IMR-90 (cell line): ENCODE data around the gene ZFYVE21. TPM values are rescaled to one million over a fixed set of nuclear protein-coding genes. Genes with fewer than 3 reads are reported as not detected.

Experiments used
- ATAC-seq: fragments of 200-7000 bp; cut with Tn5 transposase; 2 replicates; pipeline ENCODE4 v1.9.1; 2020; ENCODE audit warnings: low read depth, mild to moderate bottlenecking, moderate library complexity
- BruUV-seq: library from RNA; stranded (reverse); fragments of 400-500 nt; replicated peaks from 2 replicates; lab custom pipeline; 2021; lab: Mats Ljungman, UMichigan
- CTCF ChIA-PET: fragments of 300-600 bp; formaldehyde crosslinking; extraction: SDS; loops from one replicate; lab custom pipeline; 2021; ENCODE audit warnings: antibody characterized with exemption; lab: Yijun Ruan, JAX
- POLR2A ChIA-PET: fragments of 300-600 bp; sonication (Branson Sonifier 250); formaldehyde crosslinking; loops from one replicate; lab custom pipeline; 2022; ENCODE audit warnings: antibody characterized with exemption; ENCODE audit not compliant: unreplicated experiment; lab: Charles Lee
- DNase-seq: peaks from one replicate; pipeline ENCODE4 v3.0.0; 2013
- H2AFZ ChIP-seq: replicated peaks from 2 replicates; pipeline ENCODE3; 2013; ENCODE audit warnings: low read length, mild to moderate bottlenecking; ENCODE audit not compliant: poor library complexity
- H2AK5ac ChIP-seq: 2 replicates; pipeline ENCODE4 v1.6.1; 2013; ENCODE audit warnings: low read depth, low read length, inconsistent platforms
- H2AK9ac ChIP-seq: replicated peaks from 2 replicates; pipeline ENCODE3; 2013; ENCODE audit warnings: mild to moderate bottlenecking, low read depth, low read length, moderate library complexity; ENCODE audit not compliant: poor library complexity
- H2BK120ac ChIP-seq: 2 replicates; pipeline ENCODE4 v1.6.1; 2013; ENCODE audit warnings: low read depth, low read length, inconsistent platforms
- H2BK15ac ChIP-seq: 3 replicates; pipeline ENCODE4 v1.6.1; 2013; ENCODE audit warnings: low read depth, low read length, inconsistent platforms
- H2BK20ac ChIP-seq: 2 replicates; pipeline ENCODE4 v1.6.1; 2013; ENCODE audit warnings: low read depth, mild to moderate bottlenecking, inconsistent platforms, low read length, moderate library complexity
- H2BK5ac ChIP-seq: 2 replicates; pipeline ENCODE4 v1.6.1; 2013; ENCODE audit warnings: mild to moderate bottlenecking, low read depth, low read length, inconsistent platforms; ENCODE audit not compliant: poor library complexity, severe bottlenecking
- H3K14ac ChIP-seq: replicated peaks from 2 replicates; pipeline ENCODE4 v1.6.1; 2013; ENCODE audit warnings: low read depth, low read length, inconsistent platforms
- H3K18ac ChIP-seq: 2 replicates; pipeline ENCODE4 v1.6.1; 2013; ENCODE audit warnings: low read depth, low read length, control low read depth
- H3K23ac ChIP-seq: 2 replicates; pipeline ENCODE4 v1.6.1; 2013; ENCODE audit warnings: low read depth, low read length, inconsistent platforms
- H3K27ac ChIP-seq: 2 replicates; pipeline ENCODE4 v1.5.1; 2013; ENCODE audit warnings: mild to moderate bottlenecking, control low read depth, low read length; ENCODE audit not compliant: insufficient read depth
- H3K27me3 ChIP-seq: 2 replicates; pipeline ENCODE4 v1.6.1; 2013; ENCODE audit warnings: low read length; ENCODE audit not compliant: control insufficient read depth, insufficient read depth
- H3K36me3 ChIP-seq: 2 replicates; pipeline ENCODE4 v1.6.1; 2013; ENCODE audit warnings: low read length, mixed read lengths; ENCODE audit not compliant: control insufficient read depth, insufficient read depth
- H3K4ac ChIP-seq: 2 replicates; pipeline ENCODE4 v1.6.1; 2013; ENCODE audit warnings: low read depth, low read length, inconsistent platforms
- H3K4me1 ChIP-seq: 2 replicates; pipeline ENCODE4 v1.6.1; 2013; ENCODE audit warnings: low read length, mixed read lengths; ENCODE audit not compliant: control insufficient read depth, insufficient read depth
- H3K4me2 ChIP-seq: 2 replicates; pipeline ENCODE4 v1.6.1; 2013; ENCODE audit warnings: low read depth, mild to moderate bottlenecking, control low read depth, low read length, moderate library complexity
- H3K4me3 ChIP-seq: 2 replicates; pipeline ENCODE4 v1.5.1; 2013; ENCODE audit warnings: low read depth, mild to moderate bottlenecking, control low read depth, low read length, moderate library complexity; ENCODE audit not compliant: insufficient read depth
- H3K56ac ChIP-seq: 2 replicates; pipeline ENCODE4 v1.6.1; 2013; ENCODE audit warnings: low read length, inconsistent platforms; ENCODE audit not compliant: insufficient read depth; ENCODE audit errors: extremely low read depth
- H3K79me1 ChIP-seq, 2 experiments: 2 replicates each; pipeline ENCODE4 v1.6.1; 2013; ENCODE audit warnings: low read length in 2 of 2, inconsistent platforms in 1 of 2, low read depth in 1 of 2
- H3K9ac ChIP-seq: 2 replicates; pipeline ENCODE4 v1.6.1; 2013; ENCODE audit warnings: low read depth, low read length, control low read depth
- H3K9me1 ChIP-seq: 2 replicates; pipeline ENCODE4 v1.6.1; 2013; ENCODE audit warnings: low read length, inconsistent platforms; ENCODE audit not compliant: insufficient read depth
- H3K9me3 ChIP-seq: 2 replicates; pipeline ENCODE4 v1.6.1; 2013; ENCODE audit warnings: low read length; ENCODE audit not compliant: control insufficient read depth, insufficient read depth
- H4K20me1 ChIP-seq: 2 replicates; pipeline ENCODE4 v1.6.1; 2013; ENCODE audit warnings: low read length, inconsistent platforms; ENCODE audit not compliant: insufficient read depth
- H4K5ac ChIP-seq: 2 replicates; pipeline ENCODE4 v1.6.1; 2013; ENCODE audit warnings: mild to moderate bottlenecking, low read depth, low read length, control low read depth
- H4K8ac ChIP-seq, 2 experiments: 2 replicates each; pipeline ENCODE4 v1.6.1; 2013; ENCODE audit warnings: low read depth in 2 of 2, low read length in 2 of 2, control low read depth in 1 of 2, inconsistent platforms in 1 of 2
- H4K91ac ChIP-seq: 2 replicates; pipeline ENCODE4 v1.6.1; 2013; ENCODE audit warnings: low read depth, low read length, inconsistent platforms; ENCODE audit not compliant: insufficient read depth
- BHLHE40 ChIP-seq: fragments of 150-350 bp; IDR thresholded peaks from 2 replicates; pipeline ENCODE4 v1.6.1; 2016; ENCODE audit warnings: mild to moderate bottlenecking, low read depth, low read length
- CHD1 ChIP-seq: IDR thresholded peaks from 2 replicates; pipeline ENCODE4 v1.6.1; 2012; ENCODE audit warnings: low read depth, low read length, improper control_type of control experiment
- MAFK ChIP-seq: IDR thresholded peaks from 2 replicates; pipeline ENCODE4 v1.6.1; 2012; ENCODE audit warnings: low read depth, low read length, improper control_type of control experiment
- MAZ ChIP-seq: IDR thresholded peaks from 2 replicates; pipeline ENCODE4 v1.6.1; 2012; ENCODE audit warnings: low read depth, mild to moderate bottlenecking, low read length, improper control_type of control experiment, moderate library complexity, borderline replicate concordance
- MXI1 ChIP-seq: IDR thresholded peaks from 2 replicates; pipeline ENCODE4 v1.6.1; 2012; ENCODE audit warnings: low read depth, mild to moderate bottlenecking, low read length, moderate library complexity, borderline replicate concordance
- NFE2L2 ChIP-seq: fragments of 150-350 bp; IDR thresholded peaks from 2 replicates; pipeline ENCODE4 v1.6.1; 2016; ENCODE audit warnings: low read depth, mild to moderate bottlenecking, low read length
- POLR2A ChIP-seq: IDR thresholded peaks from 2 replicates; pipeline ENCODE4 v1.6.1; 2012; ENCODE audit warnings: mild to moderate bottlenecking, low read depth, low read length
- RAD21 ChIP-seq: IDR thresholded peaks from 2 replicates; pipeline ENCODE4 v1.6.1; 2012; ENCODE audit warnings: low read length, improper control_type of control experiment
- RFX5 ChIP-seq: IDR thresholded peaks from 2 replicates; pipeline ENCODE4 v1.8.0; 2012; ENCODE audit warnings: low read depth, mild to moderate bottlenecking, low read length, moderate library complexity
- WGBS, 2 experiments: methylation state at CpG; one replicate each; pipeline versions ENCODE4 v1.1.5 to v1.1.7; 2013; ENCODE audit warnings: missing lambda C conversion rate in 2 of 2; ENCODE audit not compliant: insufficient read length in 1 of 2; ENCODE audit errors: extremely low coverage in 2 of 2; 5-methylcytosine and 5-hydroxymethylcytosine counted together
- dilution Hi-C: fragments of 300-500 bp; cut with HindIII; formaldehyde crosslinking; loops from one replicate; pipeline ENCODE4 v1.14.3; 2018; ENCODE audit warnings: low sequenced_read_pairs; ENCODE audit not compliant: unreplicated experiment
- in situ Hi-C: fragments of 300-500 bp; cut with MboI; formaldehyde crosslinking; loops from 3 replicates; pipeline ENCODE4 v1.14.3; 2019; ENCODE audit warnings: low sequenced_read_pairs, inconsistent platforms, mixed read lengths
- intact Hi-C: fragments of 100-400 bp; cut with micrococcal nuclease; formaldehyde crosslinking; loops from 2 replicates; pipeline ENCODE4 v1.10.0; 2022
- polyA plus RNA-seq, 3 experiments: library from polyadenylated mRNA; depleted of rRNA; stranded (reverse); fragments of >200 nt; gene quantifications; 2 replicates each; pipeline ENCODE4 v1.2.3, GENCODE V29; 2012; ENCODE audit warnings: low replicate concordance in 1 of 3
- total RNA-seq: library from RNA; depleted of rRNA; stranded (reverse); fragments of >200 nt; gene quantifications from 2 replicates; pipeline ENCODE4 v1.2.3, GENCODE V29; 2012
- TF ChIP-seq, protein P1 (sequence below): fragments of 150-350 bp; IDR thresholded peaks from 2 replicates; pipeline ENCODE4 v1.6.1; 2017; ENCODE audit warnings: mild to moderate bottlenecking, antibody characterized with exemption, low read length, low read depth
- TF ChIP-seq, protein P2 (sequence below): conservative IDR thresholded peaks from 2 replicates; pipeline ENCODE4 v1.5.1; 2012; ENCODE audit warnings: mild to moderate bottlenecking, low read depth, low read length, improper control_type of control experiment

ZFYVE21 gene
- total and polyA plus RNA-seq, 2 of the 4 experiments (the other 2 are of a cell fraction): 41.2 to 89.2 TPM

DNA sequence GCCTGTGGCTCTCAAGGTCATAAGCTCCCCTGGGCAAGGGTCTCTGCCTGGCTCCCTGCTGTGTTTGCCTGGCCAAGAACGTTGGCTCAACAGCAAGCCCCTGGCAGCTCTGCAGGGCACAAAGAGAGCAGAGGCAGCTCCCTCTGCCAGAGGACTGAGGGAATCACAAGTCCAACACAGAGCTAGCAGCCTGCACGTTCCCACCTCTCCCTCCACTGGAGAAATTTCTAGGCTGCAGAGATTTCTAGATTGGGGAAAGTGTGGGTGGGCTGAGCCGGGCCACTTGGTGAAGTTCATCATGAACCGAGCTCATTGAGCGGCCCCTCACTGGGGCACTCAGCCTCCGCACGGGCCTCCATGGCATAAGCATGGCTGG is 19.8 kb downstream of the ZFYVE21 start:
- no peak overlapping the region for H2AK5ac ChIP-seq
- ChIA-PET POLR2A (no interaction called here), CTCF (no interaction called here)
- 83% methylated on average over 1 of the region's 7 CpGs; no CpG with 5 or more reads in 1 of the 2 experiments for WGBS, 2 experiments
- peaks cover 30% of the 10 kb centered on the region for H3K36me3 ChIP-seq
- no peak overlapping the region for H4K8ac ChIP-seq
- no peaks in the 10 kb centered on the region for H3K4me1 ChIP-seq
- H3K27me3 ChIP-seq: no peaks in the 10 kb centered on the region
- no peak overlapping the region for H3K27ac ChIP-seq
- no peak overlapping the region for H3K56ac ChIP-seq
- dilution Hi-C loops: no loop called here
- no peak overlapping the region for H3K4me3 ChIP-seq
- no peak overlapping the region for H3K23ac ChIP-seq
- no peaks in the 10 kb centered on the region for H3K9me3 ChIP-seq
- no peaks in the 10 kb centered on the region; the same call in 1 of the 2 replicates for H3K9me1 ChIP-seq
- H3K79me1 ChIP-seq: no peaks in the 10 kb centered on the region
- H2BK120ac ChIP-seq: no peak overlapping the region
- H4K91ac ChIP-seq: no peak overlapping the region
- no peak overlapping the region for H3K18ac ChIP-seq
- TF ChIP-seq MAFK (no peak), POLR2A (no peak), RFX5 (no peak), MAZ (no peak), BHLHE40 (no peak), CHD1 (no peak), NFE2L2 (no peak), MXI1 (no peak), RAD21 (no peak)
- TF ChIP-seq, protein P1, sequence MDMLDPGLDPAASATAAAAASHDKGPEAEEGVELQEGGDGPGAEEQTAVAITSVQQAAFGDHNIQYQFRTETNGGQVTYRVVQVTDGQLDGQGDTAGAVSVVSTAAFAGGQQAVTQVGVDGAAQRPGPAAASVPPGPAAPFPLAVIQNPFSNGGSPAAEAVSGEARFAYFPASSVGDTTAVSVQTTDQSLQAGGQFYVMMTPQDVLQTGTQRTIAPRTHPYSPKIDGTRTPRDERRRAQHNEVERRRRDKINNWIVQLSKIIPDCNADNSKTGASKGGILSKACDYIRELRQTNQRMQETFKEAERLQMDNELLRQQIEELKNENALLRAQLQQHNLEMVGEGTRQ: no peak
- TF ChIP-seq, protein P2, sequence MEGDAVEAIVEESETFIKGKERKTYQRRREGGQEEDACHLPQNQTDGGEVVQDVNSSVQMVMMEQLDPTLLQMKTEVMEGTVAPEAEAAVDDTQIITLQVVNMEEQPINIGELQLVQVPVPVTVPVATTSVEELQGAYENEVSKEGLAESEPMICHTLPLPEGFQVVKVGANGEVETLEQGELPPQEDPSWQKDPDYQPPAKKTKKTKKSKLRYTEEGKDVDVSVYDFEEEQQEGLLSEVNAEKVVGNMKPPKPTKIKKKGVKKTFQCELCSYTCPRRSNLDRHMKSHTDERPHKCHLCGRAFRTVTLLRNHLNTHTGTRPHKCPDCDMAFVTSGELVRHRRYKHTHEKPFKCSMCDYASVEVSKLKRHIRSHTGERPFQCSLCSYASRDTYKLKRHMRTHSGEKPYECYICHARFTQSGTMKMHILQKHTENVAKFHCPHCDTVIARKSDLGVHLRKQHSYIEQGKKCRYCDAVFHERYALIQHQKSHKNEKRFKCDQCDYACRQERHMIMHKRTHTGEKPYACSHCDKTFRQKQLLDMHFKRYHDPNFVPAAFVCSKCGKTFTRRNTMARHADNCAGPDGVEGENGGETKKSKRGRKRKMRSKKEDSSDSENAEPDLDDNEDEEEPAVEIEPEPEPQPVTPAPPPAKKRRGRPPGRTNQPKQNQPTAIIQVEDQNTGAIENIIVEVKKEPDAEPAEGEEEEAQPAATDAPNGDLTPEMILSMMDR: no peak
- no peak overlapping the region for H2BK20ac ChIP-seq
- no peak overlapping the region for H2BK15ac ChIP-seq
- ATAC-seq (no peak), DNase-seq (no peak)
- H4K5ac ChIP-seq: no peak overlapping the region
- intact Hi-C loops: no loop called here
- H3K9ac ChIP-seq: no peak overlapping the region
- H3K14ac ChIP-seq: no peak overlapping the region
- no peaks in the 10 kb centered on the region; the same call in 1 of the 2 replicates for H4K20me1 ChIP-seq
- in situ Hi-C loops: no loop called here
- H3K4me2 ChIP-seq: no peak overlapping the region
- no peak overlapping the region for H2BK5ac ChIP-seq
- H2AK9ac ChIP-seq: peak overlapping the region; percentile 37
- no peak overlapping the region for H2AFZ ChIP-seq
- H3K4ac ChIP-seq: no peak overlapping the region
- no TSS peak for BruUV-seq
